GM06990 (cell line): ENCODE results near the gene STARD13.

Source experiments
- DNase-seq: peaks from one replicate; pipeline ENCODE4 v3.0.0-alpha.2; 2011; ENCODE audit not compliant: insufficient read length; ENCODE audit errors: extremely low read depth
- H3K27me3 ChIP-seq: replicated peaks from 2 replicates; pipeline ENCODE4 v1.6.0; 2011; ENCODE audit warnings: low read length; ENCODE audit not compliant: control insufficient read depth, insufficient read depth
- H3K36me3 ChIP-seq: 2 replicates; pipeline ENCODE4 v1.5.1; 2011; ENCODE audit warnings: low read length; ENCODE audit not compliant: control insufficient read depth, insufficient read depth
- H3K4me3 ChIP-seq: replicated peaks from 2 replicates; pipeline ENCODE4 v1.5.1; 2011; ENCODE audit warnings: low read depth, mild to moderate bottlenecking, control low read depth, low read length
- CTCF ChIP-seq: IDR thresholded peaks from 2 replicates; pipeline ENCODE4 v1.5.1; 2011; ENCODE audit warnings: low read length, control low read depth, mild to moderate bottlenecking, inconsistent platforms; ENCODE audit not compliant: insufficient read depth, poor library complexity, severe bottlenecking

STARD13 gene

GRCh38 chr13:33285420-33286124 is at the start of gene STARD13:
Gene STARD13 (minus strand): TSS chr13:33285755. CDS start chr13:33285638, 117 bp downstream.
- DNase-seq: peak; percentile 30
- Histone ChIP-seq H3K27me3 (no peaks in the 10 kb centered on the region), H3K4me3 (peak within 1 kb of the TSS; percentile 79), H3K36me3 (no peaks in the 10 kb centered on the region)
- TF ChIP-seq CTCF: no peak

- Histone ChIP-seq H3K27me3 (no peaks in the 10 kb centered on the region), H3K4me3 (no peak overlapping the region), H3K36me3 (no peaks in the 10 kb centered on the region)
- TF ChIP-seq CTCF: no peak
- no peak for DNase-seq
These were observed 49.3 kb upstream of the STARD13 start for GRCh38 chr13:33334831-33335230.

- Histone ChIP-seq H3K36me3 (no peaks in the 10 kb centered on the region), H3K4me3 (no peak overlapping the region), H3K27me3 (no peaks in the 10 kb centered on the region)
- no peak for TF ChIP-seq CTCF
- DNase-seq: no peak
These were observed 46.4 kb upstream of the STARD13 start for GRCh38 chr13:33331962-33332361.

- no peak overlapping the region for H3K4me3 ChIP-seq
- no peak for DNase-seq
- TF ChIP-seq CTCF: no peak
These were observed 44.9 kb upstream of the STARD13 start for GRCh38 chr13:33330483-33330882.

GRCh38 chr13:33328701-33329100 is 43.1 kb upstream of the STARD13 start:
- no peak for DNase-seq

More at GRCh38 chr13:33330483-33330882, 44.9 kb upstream of the STARD13 start:
- Histone ChIP-seq H3K36me3 (no peaks in the 10 kb centered on the region), H3K27me3 (no peaks in the 10 kb centered on the region)

More at GRCh38 chr13:33328701-33329100, 43.1 kb upstream of the STARD13 start:
- no peak for TF ChIP-seq CTCF
- Histone ChIP-seq H3K4me3 (no peak overlapping the region), H3K27me3 (no peaks in the 10 kb centered on the region), H3K36me3 (no peaks in the 10 kb centered on the region)
